Neural cell (in vitro differentiated cells): ENCODE measurements around the gene OBSL1.

ENCODE experiments used
- EZH2 ChIP-seq: fragments of 200-600, 300-800 bp; shearing (Covaris generic), sonication (generic); IDR thresholded peaks from 2 replicates; pipeline ENCODE4 v1.6.1; 2014; ENCODE audit warnings: antibody characterized with exemption, low read length, borderline replicate concordance, mild to moderate bottlenecking; ENCODE audit not compliant: insufficient read depth, poor library complexity, severe bottlenecking
- TAF1 ChIP-seq: IDR thresholded peaks from 2 replicates; pipeline ENCODE4 v1.6.1; 2012; ENCODE audit warnings: low read depth
- TF ChIP-seq, protein P1 (sequence below): fragments of 450-650 bp; IDR thresholded peaks from 2 replicates; pipeline ENCODE4 v1.5.1; 2014; ENCODE audit warnings: antibody characterized with exemption, mild to moderate bottlenecking, moderate library complexity; ENCODE audit not compliant: poor library complexity, severe bottlenecking

DNA sequence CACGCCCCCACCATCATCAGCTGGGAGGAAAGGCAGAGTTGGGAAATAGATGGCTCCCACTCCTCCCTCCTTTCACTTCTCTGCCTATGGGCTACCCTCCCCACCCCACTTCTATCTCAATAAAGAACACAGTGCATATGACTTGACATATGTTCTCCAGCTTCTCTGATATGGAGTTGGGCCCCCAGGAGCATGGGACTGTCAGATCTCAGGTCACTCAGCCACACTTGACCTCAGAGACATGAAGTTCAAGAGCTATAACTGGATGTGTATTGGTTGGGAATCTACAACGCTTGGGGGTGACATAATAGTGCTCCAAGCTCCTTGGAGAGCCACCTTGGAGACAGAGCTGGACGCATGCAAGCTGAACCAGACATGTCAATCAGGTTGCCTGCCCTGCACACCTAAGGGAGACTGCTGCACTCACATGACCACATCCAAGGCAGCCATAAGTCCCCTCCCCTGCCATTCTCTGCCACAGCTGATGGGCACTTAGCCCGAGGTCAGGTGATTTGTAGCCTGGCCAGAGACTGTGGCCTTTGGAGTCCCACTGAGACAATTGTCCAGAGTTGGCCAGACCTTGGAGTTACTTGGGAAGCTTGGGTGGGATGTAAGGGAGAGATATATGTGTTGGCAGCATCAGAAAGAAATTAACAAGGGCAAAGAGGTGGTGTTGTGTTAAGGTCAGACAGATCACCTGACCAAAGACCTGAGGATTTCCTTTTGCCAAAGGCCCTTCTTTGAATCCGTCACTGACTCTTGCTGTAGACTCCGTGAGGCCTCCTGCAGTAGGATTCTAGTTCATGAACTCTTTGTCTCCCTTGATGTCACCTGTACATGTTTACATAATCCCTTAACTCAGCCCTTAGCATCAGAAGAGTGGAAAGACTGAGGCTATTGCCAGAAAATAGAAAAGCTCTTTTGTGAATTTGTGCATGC is 4.5 kb upstream of the OBSL1 start:
- TF ChIP-seq TAF1 (no peak), EZH2 (no peak)
- TF ChIP-seq, protein P1, sequence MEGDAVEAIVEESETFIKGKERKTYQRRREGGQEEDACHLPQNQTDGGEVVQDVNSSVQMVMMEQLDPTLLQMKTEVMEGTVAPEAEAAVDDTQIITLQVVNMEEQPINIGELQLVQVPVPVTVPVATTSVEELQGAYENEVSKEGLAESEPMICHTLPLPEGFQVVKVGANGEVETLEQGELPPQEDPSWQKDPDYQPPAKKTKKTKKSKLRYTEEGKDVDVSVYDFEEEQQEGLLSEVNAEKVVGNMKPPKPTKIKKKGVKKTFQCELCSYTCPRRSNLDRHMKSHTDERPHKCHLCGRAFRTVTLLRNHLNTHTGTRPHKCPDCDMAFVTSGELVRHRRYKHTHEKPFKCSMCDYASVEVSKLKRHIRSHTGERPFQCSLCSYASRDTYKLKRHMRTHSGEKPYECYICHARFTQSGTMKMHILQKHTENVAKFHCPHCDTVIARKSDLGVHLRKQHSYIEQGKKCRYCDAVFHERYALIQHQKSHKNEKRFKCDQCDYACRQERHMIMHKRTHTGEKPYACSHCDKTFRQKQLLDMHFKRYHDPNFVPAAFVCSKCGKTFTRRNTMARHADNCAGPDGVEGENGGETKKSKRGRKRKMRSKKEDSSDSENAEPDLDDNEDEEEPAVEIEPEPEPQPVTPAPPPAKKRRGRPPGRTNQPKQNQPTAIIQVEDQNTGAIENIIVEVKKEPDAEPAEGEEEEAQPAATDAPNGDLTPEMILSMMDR = no peak
